Measurements from ENCODE around the gene TRIM56. TPM values are rescaled to one million over a fixed set of nuclear protein-coding genes. Genes with fewer than 3 reads are reported as not detected.

TRIM56 gene
- total and polyA plus RNA-seq, 2 of the 4 experiments (the other 2 are of a cell fraction): 3.9 to 5.9 TPM

DNA sequence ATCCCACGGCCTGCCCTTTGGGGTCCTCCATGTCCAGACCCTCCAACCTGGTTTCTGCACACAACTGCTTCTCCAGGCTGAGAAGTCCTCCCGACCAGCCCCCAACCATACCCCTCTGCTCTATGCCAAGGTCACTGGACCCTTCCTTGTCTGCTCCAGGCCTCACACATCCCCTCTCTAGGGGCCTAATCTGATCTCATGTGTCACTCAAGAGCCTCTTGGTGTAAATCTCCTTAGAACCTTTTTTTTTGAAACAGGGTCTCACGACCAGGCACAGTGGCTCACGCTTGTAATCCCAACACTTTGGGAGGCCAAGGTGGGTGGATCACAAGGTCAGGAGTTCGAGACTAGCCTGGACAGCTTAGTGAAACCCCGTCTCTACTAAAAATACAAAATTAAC, 24.1 kb downstream of the TRIM56 start:
- no peak overlapping the region for H3K4me3 ChIP-seq (ENCODE audit: insufficient read depth, low read depth, low read length)
- no peak overlapping the region for H3K23ac ChIP-seq (ENCODE audit: low read depth, low read length)
- peaks cover 3 to 11% of the 10 kb centered on the region in 2 experiments; a peak in 1 of 4 replicates for H3K79me1 ChIP-seq (ENCODE audit: low read depth in 1 of 2, low read length in 2 of 2)
- H2AFZ ChIP-seq (replicated peaks; ENCODE audit: low read length, poor library complexity): peak overlapping the region; percentile 75
- peak overlapping the region; percentile 72; the same call in 1 of the 2 replicates for H2AK5ac ChIP-seq (ENCODE audit: low read depth, low read length)
- H3K4me2 ChIP-seq (ENCODE audit: low read depth, low read length): no peak overlapping the region
- H3K4ac ChIP-seq (ENCODE audit: low read depth, low read length): peak overlapping the region; percentile 71; the same call in 1 of the 2 replicates
- no peak overlapping the region for H2BK5ac ChIP-seq (ENCODE audit: low read depth, low read length, poor library complexity, severe bottlenecking)
- no peaks in the 10 kb centered on the region for H3K27me3 ChIP-seq (ENCODE audit: control insufficient read depth, insufficient read depth, low read length)
- H3K56ac ChIP-seq (ENCODE audit: extremely low read depth, insufficient read depth, low read length): no peak overlapping the region
- no peak overlapping the region for H3K27ac ChIP-seq (ENCODE audit: insufficient read depth, low read length)
- H4K20me1 ChIP-seq (ENCODE audit: insufficient read depth, low read length): no peaks in the 10 kb centered on the region
- in situ Hi-C loops (cut with MboI; ENCODE audit: low sequenced_read_pairs): loop anchor here (25.0 kb wide), 1 partner anchor 672 kb away; the partner anchor contains the start of genes MEPCE, PPP1R35 and ZCWPW1
- no peak overlapping the region for H4K5ac ChIP-seq (ENCODE audit: low read depth, low read length)
- intact Hi-C loops (cut with micrococcal nuclease): no loop called here
- H2AK9ac ChIP-seq (replicated peaks; ENCODE audit: low read depth, low read length, poor library complexity): peak overlapping the region; percentile 61
- peaks cover 15% of the 10 kb centered on the region for H3K9me1 ChIP-seq (ENCODE audit: insufficient read depth, low read length)
- no peak overlapping the region for H3K18ac ChIP-seq (ENCODE audit: low read depth, low read length)
- ATAC-seq (ENCODE audit: low read depth) (no peak), DNase-seq (no peak)
- H3K36me3 ChIP-seq (ENCODE audit: control insufficient read depth, insufficient read depth, low read length): no peaks in the 10 kb centered on the region
- CTCF ChIA-PET: interaction anchor here (1.6 kb wide), 1 partner anchor 8 kb away, joined by 4 read pairs; no protein-coding TSS in a partner anchor
- no TSS peak for BruUV-seq (replicated peaks)
- 0 out of 3 replicates have a peak overlapping the region, but pooled peaks have one; percentile 54 for H2BK15ac ChIP-seq (ENCODE audit: low read depth, low read length)
- 0 out of 2 replicates have a peak overlapping the region, but pooled peaks have one; percentile 75 for H4K91ac ChIP-seq (ENCODE audit: insufficient read depth, low read depth, low read length)
- peaks cover 9% of the 10 kb centered on the region for H3K4me1 ChIP-seq (ENCODE audit: control insufficient read depth, insufficient read depth, low read length)
- 0 out of 2 replicates have a peak overlapping the region, but pooled peaks have one; percentile 7 for H2BK120ac ChIP-seq (ENCODE audit: low read depth, low read length)
- no peak overlapping the region; a peak in 1 of 4 replicates for H4K8ac ChIP-seq (ENCODE audit: low read depth in 2 of 2, low read length in 2 of 2)
- no peak overlapping the region for H3K9ac ChIP-seq (ENCODE audit: low read depth, low read length)
- no peak overlapping the region for H3K14ac ChIP-seq (replicated peaks; ENCODE audit: low read depth, low read length)
- TF ChIP-seq MXI1 (IDR thresholded peaks at IDR 0.05; ENCODE audit: borderline replicate concordance, low read depth, low read length): no peak
- no peak for TF ChIP-seq RAD21 (IDR thresholded peaks at IDR 0.05; ENCODE audit: low read length)
- TF ChIP-seq CEBPB (IDR thresholded peaks at IDR 0.05; ENCODE audit: low read depth, low read length): no peak
- TF ChIP-seq POLR2A (IDR thresholded peaks at IDR 0.05; ENCODE audit: low read depth, low read length): no peak
- TF ChIP-seq CHD1 (IDR thresholded peaks at IDR 0.05; ENCODE audit: low read depth, low read length): no peak
- TF ChIP-seq RCOR1 (IDR thresholded peaks at IDR 0.05; ENCODE audit: insufficient replicate concordance, low read length): no peak
- TF ChIP-seq, protein P1, sequence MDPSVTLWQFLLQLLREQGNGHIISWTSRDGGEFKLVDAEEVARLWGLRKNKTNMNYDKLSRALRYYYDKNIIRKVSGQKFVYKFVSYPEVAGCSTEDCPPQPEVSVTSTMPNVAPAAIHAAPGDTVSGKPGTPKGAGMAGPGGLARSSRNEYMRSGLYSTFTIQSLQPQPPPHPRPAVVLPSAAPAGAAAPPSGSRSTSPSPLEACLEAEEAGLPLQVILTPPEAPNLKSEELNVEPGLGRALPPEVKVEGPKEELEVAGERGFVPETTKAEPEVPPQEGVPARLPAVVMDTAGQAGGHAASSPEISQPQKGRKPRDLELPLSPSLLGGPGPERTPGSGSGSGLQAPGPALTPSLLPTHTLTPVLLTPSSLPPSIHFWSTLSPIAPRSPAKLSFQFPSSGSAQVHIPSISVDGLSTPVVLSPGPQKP (IDR thresholded peaks at IDR 0.05; ENCODE audit: borderline replicate concordance, low read depth, low read length): no peak
- TF ChIP-seq, protein P2, sequence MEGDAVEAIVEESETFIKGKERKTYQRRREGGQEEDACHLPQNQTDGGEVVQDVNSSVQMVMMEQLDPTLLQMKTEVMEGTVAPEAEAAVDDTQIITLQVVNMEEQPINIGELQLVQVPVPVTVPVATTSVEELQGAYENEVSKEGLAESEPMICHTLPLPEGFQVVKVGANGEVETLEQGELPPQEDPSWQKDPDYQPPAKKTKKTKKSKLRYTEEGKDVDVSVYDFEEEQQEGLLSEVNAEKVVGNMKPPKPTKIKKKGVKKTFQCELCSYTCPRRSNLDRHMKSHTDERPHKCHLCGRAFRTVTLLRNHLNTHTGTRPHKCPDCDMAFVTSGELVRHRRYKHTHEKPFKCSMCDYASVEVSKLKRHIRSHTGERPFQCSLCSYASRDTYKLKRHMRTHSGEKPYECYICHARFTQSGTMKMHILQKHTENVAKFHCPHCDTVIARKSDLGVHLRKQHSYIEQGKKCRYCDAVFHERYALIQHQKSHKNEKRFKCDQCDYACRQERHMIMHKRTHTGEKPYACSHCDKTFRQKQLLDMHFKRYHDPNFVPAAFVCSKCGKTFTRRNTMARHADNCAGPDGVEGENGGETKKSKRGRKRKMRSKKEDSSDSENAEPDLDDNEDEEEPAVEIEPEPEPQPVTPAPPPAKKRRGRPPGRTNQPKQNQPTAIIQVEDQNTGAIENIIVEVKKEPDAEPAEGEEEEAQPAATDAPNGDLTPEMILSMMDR (conservative IDR thresholded peaks at IDR 0.05; ENCODE audit: low read depth, low read length): no peak
- no peak for TF ChIP-seq MAFK (IDR thresholded peaks at IDR 0.05; ENCODE audit: low read depth, low read length)
- TF ChIP-seq RFX5 (IDR thresholded peaks at IDR 0.05; ENCODE audit: low read depth, low read length): no peak
- H3K9me3 ChIP-seq (ENCODE audit: control insufficient read depth, insufficient read depth, low read length): no peaks in the 10 kb centered on the region
- POLR2A ChIA-PET (ENCODE audit: unreplicated experiment): no interaction called here
- 63% methylated on average over 1 of the region's 6 CpGs; no CpG with 5 or more reads in 1 of the 2 experiments for WGBS, 2 experiments (ENCODE audit: extremely low coverage in 2 of 2, insufficient read length in 1 of 2)
- peak overlapping the region; percentile 32; the same call in 1 of the 2 replicates for H2BK20ac ChIP-seq (ENCODE audit: low read depth, low read length)
- dilution Hi-C loops (cut with HindIII; ENCODE audit: low sequenced_read_pairs, unreplicated experiment): no loop called here

All from IMR-90 (cell line).